Panc1 (cell line): ENCODE data around the gene TFCP2L1. TPM values are rescaled to one million over a fixed set of nuclear protein-coding genes. Genes with fewer than 3 reads are reported as not detected.

ENCODE experiments used
- ATAC-seq: fragments of 200-7000 bp; cut with Tn5 transposase; 2 replicates; pipeline ENCODE4 v1.9.1; 2020; ENCODE audit warnings: mild to moderate bottlenecking, moderate library complexity
- BruUV-seq: library from RNA; stranded (reverse); fragments of 400-500 nt; replicated peaks from 2 replicates; lab custom pipeline; 2021; lab: Mats Ljungman, UMichigan
- CTCF ChIA-PET: fragments of 300-600 bp; sonication (Branson Sonifier 250); formaldehyde crosslinking; loops from one replicate; lab custom pipeline; 2022; ENCODE audit warnings: antibody characterized with exemption; lab: Charles Lee
- POLR2A ChIA-PET: fragments of 300-600 bp; sonication (Branson Sonifier 250); formaldehyde crosslinking; loops from one replicate; lab custom pipeline; 2022; ENCODE audit warnings: antibody characterized with exemption; lab: Charles Lee
- DNase-seq: peaks from one replicate; pipeline ENCODE4 v3.0.0-alpha.2; 2010; ENCODE audit warnings: low read depth, low spot score
- H3K27ac ChIP-seq: 2 replicates; pipeline ENCODE4 v1.5.1; 2011; ENCODE audit warnings: mild to moderate bottlenecking, low read length, inconsistent platforms
- H3K27me3 ChIP-seq: fragments of 200-500 bp; sonication (Bioruptor generic); 2 replicates; pipeline ENCODE4 v1.6.0; 2014; ENCODE audit warnings: low read length, inconsistent platforms; ENCODE audit not compliant: control insufficient read depth, insufficient read depth
- H3K36me3 ChIP-seq: fragments of 200-500 bp; sonication (Bioruptor generic); 2 replicates; pipeline ENCODE4 v1.5.1; 2014; ENCODE audit warnings: inconsistent platforms, mild to moderate bottlenecking, low read length, moderate library complexity; ENCODE audit not compliant: control insufficient read depth, insufficient read depth
- H3K4me1 ChIP-seq: 2 replicates; pipeline ENCODE4 v1.5.1; 2011; ENCODE audit warnings: inconsistent platforms, mild to moderate bottlenecking, low read length, moderate library complexity; ENCODE audit not compliant: control insufficient read depth, insufficient read depth
- H3K4me3 ChIP-seq, 2 experiments: 2 replicates each; pipeline ENCODE4 v1.5.1; 2011 to 2012; ENCODE audit warnings: low read depth in 2 of 2, low read length in 2 of 2, mild to moderate bottlenecking in 2 of 2, inconsistent platforms in 1 of 2, moderate library complexity in 1 of 2
- H3K9me3 ChIP-seq: fragments of 200-500 bp; sonication (Bioruptor generic); 2 replicates; pipeline ENCODE4 v1.5.1; 2014; ENCODE audit warnings: low read depth, mild to moderate bottlenecking, inconsistent platforms, low read length, moderate library complexity; ENCODE audit not compliant: control insufficient read depth, insufficient read depth
- CTCF ChIP-seq: fragments of 450-650 bp; IDR thresholded peaks from 2 replicates; pipeline ENCODE4 v1.5.1; 2017; ENCODE audit warnings: mild to moderate bottlenecking
- POLR2AphosphoS5 ChIP-seq: IDR thresholded peaks from 2 replicates; pipeline ENCODE4 v1.6.1; 2012; ENCODE audit warnings: mild to moderate bottlenecking, low read depth, low read length, moderate library complexity
- REST ChIP-seq, 2 experiments: IDR thresholded peaks; 2 replicates each; pipeline ENCODE4 v1.6.1; 2011 to 2012; ENCODE audit warnings: low read depth in 2 of 2, control low read depth in 1 of 2, low read length in 1 of 2, mild to moderate bottlenecking in 1 of 2, moderate library complexity in 1 of 2; ENCODE audit not compliant: insufficient read depth in 1 of 2
- SIN3A ChIP-seq: IDR thresholded peaks from 2 replicates; pipeline ENCODE4 v1.6.1; 2012; ENCODE audit warnings: low read depth, mild to moderate bottlenecking, low read length, moderate library complexity, borderline replicate concordance; ENCODE audit not compliant: insufficient read depth
- TCF7L2 ChIP-seq: IDR thresholded peaks from 2 replicates; pipeline ENCODE4 v1.6.1; 2011; ENCODE audit warnings: mild to moderate bottlenecking, low read depth, low read length, inconsistent platforms
- in situ Hi-C: cut with HindIII; loops from 2 replicates; pipeline ENCODE4 v1.10.0; 2016; ENCODE audit warnings: low sequenced_read_pairs, low pct_unique_long_range_greater_than_20kb
- intact Hi-C: fragments of 100-400 bp; cut with micrococcal nuclease; formaldehyde crosslinking; loops from one replicate; pipeline ENCODE4 v1.10.0; 2022; ENCODE audit not compliant: unreplicated experiment
- total RNA-seq: library from RNA; stranded (reverse); gene quantifications from one replicate; pipeline ENCODE4 v1.2.1, GENCODE V29; 2021; ENCODE audit not compliant: unreplicated experiment

Gene TFCP2L1
- total RNA-seq, 1 experiment from 2014 or later = 4.9 TPM

GRCh38 chr2:121202541-121203310, 82.3 kb downstream of the TFCP2L1 start:
- Histone ChIP-seq H3K36me3 (no peaks in the 10 kb centered on the region), H3K9me3 (no peaks in the 10 kb centered on the region), H3K4me3 (no peak overlapping the region), H3K27ac (no peak overlapping the region), H3K4me1 (no peaks in the 10 kb centered on the region), H3K27me3 (no peaks in the 10 kb centered on the region)
- POLR2A ChIA-PET = no interaction called here
- in situ Hi-C loops = no loop called here
- CTCF ChIA-PET = no interaction called here
- TF ChIP-seq SIN3A (no peak), POLR2AphosphoS5 (no peak), CTCF (no peak), TCF7L2 (no peak), REST (IDR thresholded peaks at IDR 0.05; ENCODE audit: insufficient read depth in 1 of 2, low read depth in 2 of 2, low read length in 1 of 2) (no peak)
- intact Hi-C loops = no loop called here
- no peak for DNase-seq
- 0 out of 2 replicates have a peak, but pooled peaks have one; percentile 19 for ATAC-seq
- BruUV-seq = no TSS peak

GRCh38 chr2:121201796-121202195, 83.2 kb downstream of the TFCP2L1 start:
- in situ Hi-C loops = no loop called here
- H3K27ac ChIP-seq = no peak overlapping the region
- intact Hi-C loops = no loop called here
- ChIA-PET CTCF (no interaction called here), POLR2A (no interaction called here)
- TF ChIP-seq SIN3A = no peak
- H3K4me3 ChIP-seq = no peak overlapping the region
- no peaks in the 10 kb centered on the region for H3K36me3 ChIP-seq
- no peaks in the 10 kb centered on the region for H3K4me1 ChIP-seq
- H3K27me3 ChIP-seq = no peaks in the 10 kb centered on the region
- ATAC-seq (no peak), DNase-seq (no peak)
- no TSS peak for BruUV-seq
- H3K9me3 ChIP-seq = no peaks in the 10 kb centered on the region
